Cardiac septum (tissue), 1 donor: ENCODE results near the gene S100A10. TPM values are rescaled to one million over a fixed set of nuclear protein-coding genes. Genes with fewer than 3 reads are reported as not detected.

Experiments used
- DNase-seq: peaks from one replicate; pipeline ENCODE4 v3.0.0-alpha.2; 2020; ENCODE audit warnings: low spot score
- intact Hi-C: fragments of 100-400 bp; cut with DNase I; formaldehyde crosslinking; loops from one replicate; pipeline ENCODE4 v1.14.0; 2022
- total RNA-seq: library from RNA; stranded (reverse); fragmentation: NEBNext Ultra II Directional; extraction: Animal tissue kit (Norgen Biotek cat#: 25700); gene quantifications from one replicate; pipeline ENCODE4 v1.2.1, GENCODE V29; 2021
- donor health status: DM: no; HTN: no; CAD: no.

S100A10 gene
- total RNA-seq, 1 donor from 2014 or later = 131 TPM

DNA sequence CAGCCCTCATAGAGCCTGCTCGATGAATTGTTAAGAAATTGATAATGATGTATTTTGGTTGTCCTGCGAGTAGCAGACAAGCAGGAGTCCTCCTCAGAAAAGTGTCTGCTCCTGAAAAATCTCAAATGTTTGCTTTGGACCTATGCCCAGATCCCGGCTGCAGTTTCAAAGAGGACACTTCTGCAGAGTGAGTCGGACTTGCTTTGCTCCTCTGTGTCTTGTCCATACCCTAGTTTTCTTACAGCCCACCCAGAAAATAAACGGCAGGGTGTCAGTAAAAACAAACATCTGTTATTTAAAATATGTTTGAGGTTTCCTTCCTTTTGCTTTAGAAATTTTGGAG lies 2.8 kb downstream of the S100A10 start:
- no peak for DNase-seq
- intact Hi-C loops = no loop called here

GRCh38 chr1:151990058-151990855 lies 3.4 kb downstream of the S100A10 start:
- no peak for DNase-seq
- intact Hi-C loops = no loop called here

GRCh38 chr1:151989211-151989862 lies 4.3 kb downstream of the S100A10 start:
- DNase-seq = no peak
- intact Hi-C loops = loop anchor here (2.0 kb wide), 1 partner anchor 21 kb away; no protein-coding TSS in a partner anchor

GRCh38 chr1:151988405-151988923 lies 5.2 kb downstream of the S100A10 start:
- no peak for DNase-seq
- intact Hi-C loops = loop anchor here (2.0 kb wide), 1 partner anchor 20 kb away; no protein-coding TSS in a partner anchor

DNA sequence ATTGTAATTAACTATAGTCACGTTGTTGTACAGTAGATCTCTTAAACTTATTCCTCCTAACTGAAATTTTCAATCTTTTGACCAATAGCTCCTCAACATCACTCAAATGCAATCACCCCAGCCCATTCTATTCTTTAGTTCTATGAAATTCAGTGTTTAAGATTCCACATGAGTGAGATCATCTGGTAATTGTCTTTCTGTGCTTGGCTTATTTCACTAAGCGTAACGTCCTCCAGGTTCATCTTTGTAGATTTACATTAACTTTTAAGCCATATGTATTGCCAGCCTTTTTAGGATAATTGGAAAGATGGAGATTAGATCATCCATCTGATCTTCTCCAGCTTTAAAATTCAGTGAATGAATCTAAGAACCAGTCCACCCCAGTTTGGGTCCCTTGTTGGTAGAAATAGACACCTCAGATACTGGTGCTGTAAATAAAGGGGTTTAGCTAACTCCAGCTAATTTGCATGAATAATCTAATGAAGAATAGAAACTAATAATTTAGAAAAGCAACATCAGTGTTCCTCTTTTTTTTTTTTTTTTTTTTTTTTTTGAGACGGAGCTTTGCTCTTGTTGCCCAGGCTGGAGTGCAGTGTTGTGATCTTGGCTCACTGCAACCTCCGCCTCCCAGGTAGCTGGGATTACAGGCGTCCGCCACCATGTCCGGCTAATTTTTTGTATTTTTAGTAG lies 7.0 kb downstream of the S100A10 start:
- intact Hi-C loops = no loop called here
- no peak for DNase-seq

- intact Hi-C loops = no loop called here
- no peak for DNase-seq
These were observed 7.9 kb downstream of the S100A10 start for GRCh38 chr1:151985768-151986167.

GRCh38 chr1:151985270-151985669 lies 8.4 kb downstream of the S100A10 start:
- intact Hi-C loops = no loop called here
- no peak for DNase-seq

DNA sequence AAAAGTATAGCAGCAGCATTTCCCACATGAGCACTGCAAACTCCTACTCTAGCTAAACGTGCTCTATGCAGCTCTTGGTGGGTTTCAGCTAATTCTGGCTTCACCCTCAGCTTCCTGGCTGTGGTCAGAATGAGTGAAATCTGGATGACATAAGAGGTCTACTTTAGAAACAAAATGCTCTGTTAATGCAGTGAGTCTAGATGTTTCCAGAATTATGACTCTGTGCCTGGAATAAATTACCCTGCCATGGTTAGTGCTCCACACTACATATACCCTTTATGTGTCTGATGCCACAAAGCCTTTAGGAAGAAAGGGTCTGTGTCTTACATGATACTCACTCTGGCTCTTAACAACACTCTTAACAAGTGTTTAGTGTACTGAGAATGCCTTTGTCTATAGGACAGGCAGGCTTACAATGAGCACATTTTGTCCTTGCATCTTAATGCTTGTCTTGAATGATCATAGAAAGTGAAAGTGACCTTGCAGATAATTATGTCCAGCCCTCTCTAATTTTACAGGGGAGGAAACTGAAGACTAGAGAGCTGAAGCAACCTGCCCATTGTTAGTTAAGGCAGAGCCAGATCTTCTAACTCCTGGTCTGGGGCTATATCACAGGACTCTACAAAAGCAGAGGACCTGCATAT lies 9.2 kb downstream of the S100A10 start:
- intact Hi-C loops = no loop called here
- no peak for DNase-seq

DNA sequence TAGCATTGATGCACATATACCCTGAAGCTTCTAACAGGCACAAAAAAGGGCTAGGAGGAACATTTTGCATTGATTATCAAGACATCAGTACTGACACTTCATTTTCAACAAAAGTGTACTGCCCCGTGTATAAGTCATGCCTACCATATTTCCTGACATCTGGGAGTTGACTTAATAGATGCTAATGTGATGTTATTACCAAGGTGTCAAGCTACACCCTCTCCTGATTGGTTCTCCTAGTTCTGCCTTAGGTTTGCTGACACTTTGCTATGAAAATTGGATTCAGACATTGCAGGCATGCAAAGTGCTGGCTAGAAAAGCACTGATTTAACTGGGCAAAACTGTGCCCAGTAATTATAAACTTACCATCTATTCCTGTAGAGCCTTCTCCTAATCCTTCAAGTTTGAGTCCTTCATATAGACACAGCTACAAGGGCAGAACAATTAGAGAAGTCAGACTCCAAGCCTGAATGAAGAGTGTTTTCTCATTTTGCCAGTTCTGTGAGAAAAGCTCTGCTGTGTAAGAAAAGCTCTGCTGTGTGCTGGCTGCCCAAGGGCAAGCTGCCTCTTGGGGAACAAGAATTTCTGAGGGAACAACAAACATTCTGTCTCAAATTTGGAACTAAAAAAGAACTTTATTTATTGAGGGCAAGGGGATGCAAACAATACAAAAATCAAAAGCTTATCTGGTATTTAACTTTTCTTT lies 11.2 kb downstream of the S100A10 start:
- intact Hi-C loops = no loop called here
- DNase-seq = no peak

DNA sequence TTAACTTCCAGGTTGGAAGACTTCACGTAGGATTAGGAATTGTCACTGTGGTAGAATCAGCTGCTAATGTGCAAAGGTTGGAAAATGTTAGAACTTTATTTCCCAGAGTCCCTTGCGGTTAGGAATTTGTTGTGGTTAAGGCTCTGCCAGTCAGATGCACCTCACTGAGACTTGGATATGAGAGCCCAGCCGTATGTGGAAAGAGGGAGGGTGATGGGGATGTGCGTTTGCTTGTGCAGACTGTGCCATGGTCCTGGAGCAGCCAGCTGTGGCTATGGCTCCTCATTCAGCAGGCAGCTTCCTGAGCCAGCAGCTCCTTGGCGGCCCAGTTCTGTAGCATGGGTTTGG lies 12.5 kb downstream of the S100A10 start:
- intact Hi-C loops = no loop called here

DNA sequence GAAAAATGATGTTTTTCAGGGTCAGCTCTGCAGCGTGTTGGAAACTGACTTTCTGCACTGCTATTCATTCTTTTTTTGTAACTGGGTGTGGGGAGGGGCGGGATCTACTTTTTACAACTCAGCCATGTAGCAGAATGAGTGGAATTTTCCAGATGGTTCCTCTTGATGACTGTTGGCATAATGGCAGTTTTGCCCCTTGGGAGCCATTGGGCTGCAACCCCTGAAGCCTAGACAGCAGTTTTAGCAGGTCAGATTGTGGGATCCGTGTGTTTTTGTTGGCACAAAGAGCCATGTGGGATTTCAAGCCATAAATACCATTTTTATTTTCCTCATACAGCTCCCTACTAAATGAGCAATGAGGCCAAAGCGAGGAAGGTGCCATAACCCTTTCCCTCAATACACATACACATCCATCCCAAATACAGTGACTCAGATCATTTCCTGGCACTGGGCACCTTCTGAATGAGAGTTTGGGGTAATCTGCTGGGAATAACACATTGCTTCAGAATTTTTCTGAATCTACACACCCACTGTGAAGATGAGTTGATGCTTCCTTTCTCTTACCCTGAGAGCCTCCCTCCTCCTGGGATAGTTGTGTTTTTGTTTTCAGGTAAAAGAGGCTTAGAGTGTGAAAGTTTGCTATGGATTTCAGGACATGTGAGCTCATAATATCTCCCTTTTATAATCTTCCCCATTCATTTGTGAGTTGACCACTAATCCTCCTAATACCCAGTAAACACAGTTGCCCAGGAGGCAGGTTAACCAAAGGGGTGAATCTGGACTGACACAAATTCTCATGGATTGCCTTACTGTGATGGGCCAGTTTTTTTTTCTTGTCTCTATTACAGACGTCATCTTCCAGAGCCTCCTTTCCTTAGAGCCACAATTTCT lies 13.1 kb downstream of the S100A10 start:
- DNase-seq = no peak
- intact Hi-C loops = no loop called here

More for the DNA sequence above, 12.5 kb downstream of the S100A10 start:
- DNase-seq = no peak

GRCh38 chr1:151978922-151979321 lies 14.7 kb downstream of the S100A10 start:
- DNase-seq = no peak
- intact Hi-C loops = no loop called here

DNA sequence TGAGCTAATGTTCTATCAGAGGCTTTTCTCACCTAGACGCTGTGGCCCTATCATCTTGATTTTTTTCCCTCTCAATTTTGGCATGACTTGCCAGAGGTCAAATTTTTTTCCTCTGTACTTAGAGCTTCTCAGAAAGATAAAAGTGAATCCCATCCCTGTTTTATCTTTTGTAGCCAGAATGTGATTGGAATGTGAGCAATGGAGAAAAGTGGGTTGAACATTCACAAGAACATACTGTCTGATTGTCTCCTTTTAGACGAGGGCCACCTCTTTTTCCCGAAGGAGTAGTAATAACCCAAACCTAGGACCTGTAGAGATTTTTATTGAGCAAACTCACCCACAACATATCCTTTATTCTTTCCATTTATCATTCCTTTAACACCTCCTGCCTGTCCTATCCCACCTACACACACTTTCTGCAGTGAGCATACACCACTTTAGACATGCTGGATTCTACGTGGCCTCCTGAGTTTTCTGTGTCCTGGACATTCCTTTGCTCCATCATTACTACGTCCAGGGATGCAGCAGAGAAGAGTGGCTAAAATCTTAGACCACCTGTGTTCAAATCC lies 15.9 kb downstream of the S100A10 start:
- no peak for DNase-seq
- intact Hi-C loops = no loop called here

DNA sequence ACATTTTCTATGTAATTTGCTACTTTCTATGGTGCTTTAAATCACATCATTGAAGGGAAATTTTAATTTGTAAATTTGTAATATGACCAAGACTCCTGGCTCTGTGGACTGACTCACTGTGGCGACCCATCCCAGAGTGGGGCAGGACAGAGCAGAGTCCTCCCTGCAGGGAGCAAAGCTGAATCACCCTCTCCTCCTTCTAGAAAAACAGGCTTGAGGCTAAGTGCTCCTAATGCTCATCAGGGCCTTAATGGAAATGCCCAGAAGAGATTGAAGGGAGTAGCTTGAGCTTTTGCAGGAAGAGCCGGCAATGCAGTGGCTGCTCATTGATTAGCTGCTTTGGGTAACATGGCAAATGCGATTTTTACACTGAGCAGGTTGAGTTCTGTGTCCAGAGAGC lies 16.8 kb downstream of the S100A10 start:
- DNase-seq = no peak
- intact Hi-C loops = no loop called here

DNA sequence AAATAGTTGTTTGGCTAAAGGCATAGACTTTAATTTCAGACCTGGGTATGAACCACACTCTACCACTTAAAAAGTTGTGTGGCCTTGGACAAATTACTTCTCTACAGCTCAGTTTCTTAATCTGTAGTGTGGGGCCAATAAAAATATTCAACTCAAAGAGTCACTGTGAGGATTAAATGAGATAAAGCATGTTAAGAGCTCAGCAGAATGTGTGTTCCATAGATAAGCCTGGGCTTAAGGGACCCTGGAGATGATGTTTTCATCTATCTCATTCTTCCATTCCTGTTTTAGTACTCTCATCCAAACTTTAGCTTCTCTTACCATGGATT lies 17.7 kb downstream of the S100A10 start:
- intact Hi-C loops = no loop called here
- DNase-seq = no peak

GRCh38 chr1:151975311-151976014 lies 18.2 kb downstream of the S100A10 start:
- intact Hi-C loops = no loop called here
- no peak for DNase-seq

GRCh38 chr1:151972542-151973248 lies 21.0 kb downstream of the S100A10 start:
- intact Hi-C loops = no loop called here
- DNase-seq = no peak
